Keratinocyte (primary cell): ENCODE measurements around the gene HDGFL2. TPM values are rescaled to one million over a fixed set of nuclear protein-coding genes. Genes with fewer than 3 reads are reported as not detected.

ENCODE experiments used
- DNase-seq: peaks from one replicate; pipeline ENCODE4 v3.0.0-alpha.2; 2011; ENCODE audit warnings: low read depth, missing footprints, low spot score
- FAIRE-seq: peaks from 2 replicates; lab custom pipeline; 2011; peaks lifted over from hg19 to GRCh38; lab: Jason Lieb, UNC
- H2AFZ ChIP-seq: 2 replicates; pipeline ENCODE4 v1.6.0; 2012; ENCODE audit warnings: low read length, control low read depth, inconsistent platforms; ENCODE audit not compliant: control insufficient read depth
- H3K27ac ChIP-seq: 2 replicates; pipeline ENCODE4 v1.5.1; 2011; ENCODE audit warnings: low read length; ENCODE audit not compliant: control insufficient read depth, insufficient read depth
- H3K27me3 ChIP-seq: 3 replicates; pipeline ENCODE4 v1.6.0; 2011; ENCODE audit warnings: low read length; ENCODE audit not compliant: control insufficient read depth, insufficient read depth; ENCODE audit errors: extremely low read depth
- H3K36me3 ChIP-seq, 2 experiments: 2 replicates in 1 of 2; 3 replicates in 1 of 2; pipeline ENCODE4 v1.5.1; 2011; ENCODE audit warnings: low read length in 2 of 2, mild to moderate bottlenecking in 1 of 2; ENCODE audit not compliant: control insufficient read depth in 2 of 2, insufficient read depth in 2 of 2; ENCODE audit errors: extremely low read depth in 1 of 2
- H3K4me1 ChIP-seq: 3 replicates; pipeline ENCODE4 v1.5.1; 2011; ENCODE audit warnings: low read length; ENCODE audit not compliant: control insufficient read depth, insufficient read depth; ENCODE audit errors: extremely low read depth
- H3K4me2 ChIP-seq: 3 replicates; pipeline ENCODE4 v1.6.0; 2011; ENCODE audit warnings: low read depth, low read length; ENCODE audit not compliant: control insufficient read depth, insufficient read depth; ENCODE audit errors: extremely low read depth
- H3K4me3 ChIP-seq, 3 experiments: fragments of 200-600 bp in 1 of 3; sonication (generic) in 1 of 3; 2 replicates in 2 of 3; 3 replicates in 1 of 3; pipeline ENCODE4 v1.5.1; 2011 to 2016; ENCODE audit warnings: low read length in 3 of 3, mild to moderate bottlenecking in 3 of 3, control low read depth in 2 of 3, inconsistent platforms in 1 of 3, low read depth in 1 of 3, mixed read lengths in 1 of 3, mixed run types in 1 of 3, moderate library complexity in 1 of 3; ENCODE audit not compliant: control insufficient read depth in 2 of 3, insufficient read depth in 2 of 3; ENCODE audit errors: extremely low read depth in 1 of 3
- H3K79me2 ChIP-seq: 2 replicates; pipeline ENCODE4 v1.6.0; 2012; ENCODE audit warnings: low read length; ENCODE audit not compliant: control insufficient read depth, insufficient read depth
- H3K9ac ChIP-seq: 3 replicates; pipeline ENCODE4 v1.6.0; 2011; ENCODE audit warnings: low read length; ENCODE audit not compliant: control insufficient read depth, insufficient read depth; ENCODE audit errors: extremely low read depth
- H3K9me1 ChIP-seq: 3 replicates; pipeline ENCODE4 v1.6.0; 2011; ENCODE audit warnings: low read length; ENCODE audit not compliant: control insufficient read depth, insufficient read depth; ENCODE audit errors: extremely low read depth
- H3K9me3 ChIP-seq: 2 replicates; pipeline ENCODE4 v1.5.1; 2012; ENCODE audit warnings: low read depth, low read length; ENCODE audit not compliant: control insufficient read depth
- H4K20me1 ChIP-seq: 3 replicates; pipeline ENCODE4 v1.6.0; 2011; ENCODE audit warnings: low read length; ENCODE audit not compliant: control insufficient read depth, insufficient read depth; ENCODE audit errors: extremely low read depth
- EZH2 ChIP-seq: IDR thresholded peaks from one replicate; pipeline ENCODE4 v1.6.1; 2012; ENCODE audit warnings: inconsistent platforms, mild to moderate bottlenecking, low read length, moderate library complexity
- dilution Hi-C: fragments of 300-500 bp; cut with MboI; formaldehyde crosslinking; loops from one replicate; pipeline ENCODE4 v1.7.0; 2020; ENCODE audit warnings: low sequenced_read_pairs; ENCODE audit not compliant: extremely low pct_ligation_motif_present
- polyA plus RNA-seq, 5 experiments: library from polyadenylated mRNA; depleted of rRNA in 3 of 5; stranded (reverse) in 3 of 5; stranded (forward) in 1 of 5; unstranded in 1 of 5; fragments of >200 nt; gene quantifications; 1 replicate in 1 of 5; 2 replicates in 3 of 5; 3 replicates in 1 of 5; pipeline versions ENCODE4 v1.2.1 to v1.2.3, GENCODE V29; 2011 to 2012; ENCODE audit warnings: missing spikeins in 2 of 5, low read depth in 1 of 5, low replicate concordance in 1 of 5
- TF ChIP-seq, protein P1 (sequence below), 3 experiments: IDR thresholded peaks in 1 of 3; conservative IDR thresholded peaks in 1 of 3; optimal IDR thresholded peaks in 1 of 3; 2 replicates in 2 of 3; 3 replicates in 1 of 3; pipeline versions ENCODE3 to v1.5.1; 2011; ENCODE audit warnings: low read length in 3 of 3, mild to moderate bottlenecking in 3 of 3, moderate library complexity in 2 of 3, control low read depth in 1 of 3, inconsistent platforms in 1 of 3; ENCODE audit not compliant: insufficient read depth in 2 of 3; ENCODE audit errors: extremely low read depth in 1 of 3

HDGFL2 gene
- polyA plus RNA-seq, 1 donor (not counting 4 experiments of a cell fraction or from before 2014, with no cell fraction given) = 19.5 TPM

DNA sequence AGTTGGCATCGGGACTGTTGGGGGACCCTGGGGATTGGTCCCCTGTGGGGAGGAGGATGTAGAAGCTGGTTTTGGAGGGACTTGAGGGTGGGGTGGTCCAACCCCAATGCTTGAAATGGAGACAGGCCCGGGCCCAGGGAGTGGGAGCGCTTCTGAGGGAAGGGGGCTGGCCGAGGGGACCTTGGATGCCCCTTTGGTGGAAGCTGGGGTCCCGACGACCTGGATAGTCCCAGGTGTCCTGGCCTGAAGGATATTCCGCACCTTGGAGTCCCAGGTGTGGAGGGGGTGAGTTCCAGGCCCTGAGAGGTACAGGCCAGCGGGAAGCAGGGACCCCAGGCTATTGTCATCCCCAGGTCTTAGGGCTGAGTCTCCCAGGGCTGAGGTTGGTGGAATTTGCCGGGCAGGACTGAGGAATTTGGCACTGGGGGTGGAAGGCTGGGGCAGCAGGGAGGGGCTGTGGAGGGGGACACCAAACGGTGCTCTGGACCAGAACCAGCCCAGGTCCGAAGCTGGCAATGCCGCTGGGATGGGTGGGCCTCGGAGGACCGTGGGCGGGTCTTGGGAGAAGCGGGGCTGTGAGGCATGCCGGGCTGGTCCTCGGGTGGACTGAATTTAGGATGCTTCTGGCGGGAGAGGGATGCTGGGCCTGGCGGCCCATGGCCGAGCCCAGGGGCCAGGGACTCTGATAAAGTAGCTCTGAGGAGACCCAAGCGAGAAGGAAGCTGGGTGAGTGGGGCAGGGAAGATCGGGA, 1.8 kb downstream of the HDGFL2 start:
- peaks cover 4 to 15% of the 10 kb centered on the region in 2 experiments for H3K36me3 ChIP-seq
- no peaks in the 10 kb centered on the region for H3K9me3 ChIP-seq
- H3K79me2 ChIP-seq = peaks cover 27% of the 10 kb centered on the region
- FAIRE-seq = no peak
- H3K27me3 ChIP-seq = no peaks in the 10 kb centered on the region
- H3K9me1 ChIP-seq = no peaks in the 10 kb centered on the region
- dilution Hi-C loops = no loop called here
- H3K4me1 ChIP-seq = peaks cover 8% of the 10 kb centered on the region
- DNase-seq = no peak
- peak overlapping the region; percentile 50 for H3K4me2 ChIP-seq
- H3K4me3 ChIP-seq = peak overlapping the region in 1 of 3 experiments; percentile 88
- H3K27ac ChIP-seq = no peak overlapping the region
- peak overlapping the region; percentile 29 for H3K9ac ChIP-seq
- H4K20me1 ChIP-seq = no peaks in the 10 kb centered on the region
- H2AFZ ChIP-seq = no peak overlapping the region
- TF ChIP-seq, protein P1, sequence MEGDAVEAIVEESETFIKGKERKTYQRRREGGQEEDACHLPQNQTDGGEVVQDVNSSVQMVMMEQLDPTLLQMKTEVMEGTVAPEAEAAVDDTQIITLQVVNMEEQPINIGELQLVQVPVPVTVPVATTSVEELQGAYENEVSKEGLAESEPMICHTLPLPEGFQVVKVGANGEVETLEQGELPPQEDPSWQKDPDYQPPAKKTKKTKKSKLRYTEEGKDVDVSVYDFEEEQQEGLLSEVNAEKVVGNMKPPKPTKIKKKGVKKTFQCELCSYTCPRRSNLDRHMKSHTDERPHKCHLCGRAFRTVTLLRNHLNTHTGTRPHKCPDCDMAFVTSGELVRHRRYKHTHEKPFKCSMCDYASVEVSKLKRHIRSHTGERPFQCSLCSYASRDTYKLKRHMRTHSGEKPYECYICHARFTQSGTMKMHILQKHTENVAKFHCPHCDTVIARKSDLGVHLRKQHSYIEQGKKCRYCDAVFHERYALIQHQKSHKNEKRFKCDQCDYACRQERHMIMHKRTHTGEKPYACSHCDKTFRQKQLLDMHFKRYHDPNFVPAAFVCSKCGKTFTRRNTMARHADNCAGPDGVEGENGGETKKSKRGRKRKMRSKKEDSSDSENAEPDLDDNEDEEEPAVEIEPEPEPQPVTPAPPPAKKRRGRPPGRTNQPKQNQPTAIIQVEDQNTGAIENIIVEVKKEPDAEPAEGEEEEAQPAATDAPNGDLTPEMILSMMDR (optimal IDR thresholded peaks at IDR 0.05 in 1 of 3, IDR thresholded peaks at IDR 0.05 in 1 of 3, conservative IDR thresholded peaks at IDR 0.05 in 1 of 3; ENCODE audit: extremely low read depth in 1 of 3, insufficient read depth in 2 of 3, low read length in 3 of 3) = no peak
- no peak for TF ChIP-seq EZH2

DNA sequence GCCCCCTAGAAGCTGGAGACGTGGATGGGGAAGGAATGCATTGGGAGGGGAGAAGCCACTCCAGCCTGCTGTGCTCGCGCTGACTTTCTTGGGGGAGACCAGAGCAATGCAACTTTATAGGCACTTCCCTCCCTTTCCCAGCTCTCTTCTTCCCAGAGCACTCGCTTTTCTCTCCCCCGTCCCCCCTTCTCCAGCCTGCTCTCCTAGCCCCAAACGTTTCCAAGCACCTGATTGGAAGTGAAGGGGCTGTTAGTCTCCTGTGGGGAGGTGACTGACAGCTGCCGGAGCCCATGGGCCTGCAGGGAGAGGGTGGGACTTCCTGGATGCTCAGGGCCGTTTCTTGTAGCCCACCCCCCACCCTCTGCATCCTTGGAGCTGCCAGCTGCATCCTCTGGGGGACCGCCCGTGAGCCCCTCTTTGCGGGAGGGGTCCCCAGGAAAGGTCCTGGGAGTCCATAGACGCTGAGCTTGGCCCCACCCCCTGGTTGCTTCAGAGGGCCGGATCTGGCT, 2.5 kb downstream of the HDGFL2 start:
- TF ChIP-seq, protein P1 (optimal IDR thresholded peaks at IDR 0.05 in 1 of 3, IDR thresholded peaks at IDR 0.05 in 1 of 3, conservative IDR thresholded peaks at IDR 0.05 in 1 of 3; ENCODE audit: extremely low read depth in 1 of 3, insufficient read depth in 2 of 3, low read length in 3 of 3) = no peak
- no peak for TF ChIP-seq EZH2
- FAIRE-seq (no peak), DNase-seq (no peak)
- H3K4me2 ChIP-seq = peak overlapping the region; percentile 44
- H3K36me3 ChIP-seq = peaks cover 4 to 15% of the 10 kb centered on the region in 2 experiments
- H3K9me1 ChIP-seq = no peaks in the 10 kb centered on the region
- no peak overlapping the region for H3K27ac ChIP-seq
- no peaks in the 10 kb centered on the region for H3K9me3 ChIP-seq
- no peak overlapping the region for H2AFZ ChIP-seq
- H4K20me1 ChIP-seq = no peaks in the 10 kb centered on the region
- H3K4me1 ChIP-seq = peaks cover 8% of the 10 kb centered on the region
- H3K27me3 ChIP-seq = no peaks in the 10 kb centered on the region
- dilution Hi-C loops = no loop called here
- peaks cover 27% of the 10 kb centered on the region for H3K79me2 ChIP-seq
- H3K4me3 ChIP-seq = no peak overlapping the region
- peak overlapping the region; percentile 3 for H3K9ac ChIP-seq
